ENCODE measurements around the gene ATP2A2.

ATP2A2 gene

DNA sequence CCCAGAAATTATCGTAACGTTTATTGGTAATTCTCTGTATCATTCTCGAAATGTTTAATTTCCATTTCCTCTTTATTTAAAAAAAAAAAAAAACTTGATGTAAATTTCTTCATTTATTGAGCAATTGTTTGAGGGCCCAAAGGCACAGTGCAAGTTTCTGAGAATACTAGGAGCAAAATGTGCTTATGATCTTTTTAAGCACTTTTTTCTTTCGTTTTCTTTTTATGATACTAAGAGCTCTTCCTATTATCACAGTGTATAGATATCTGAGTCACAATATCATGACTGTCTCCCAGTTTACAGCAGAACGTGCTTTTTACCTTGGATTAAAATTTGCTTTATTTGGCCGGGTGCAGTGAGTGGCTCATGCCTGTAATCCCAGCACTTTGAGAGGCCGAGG lies 5.6 kb downstream of the ATP2A2 start:
- FAIRE-seq = no peak
- no peak for TF ChIP-seq TAF1 (IDR thresholded peaks at IDR 0.05; ENCODE audit: low read depth, low read length)
- TF ChIP-seq SPI1 (IDR thresholded peaks at IDR 0.05; ENCODE audit: low read depth, low read length) = no peak
- no peak for TF ChIP-seq POU2F2 (IDR thresholded peaks at IDR 0.05; ENCODE audit: low read depth, low read length)
- TF ChIP-seq POLR2AphosphoS5 (IDR thresholded peaks at IDR 0.05; ENCODE audit: low read depth, low read length) = no peak
- TF ChIP-seq POLR2A (IDR thresholded peaks at IDR 0.05; ENCODE audit: low read depth, low read length) = no peak
- no peak for TF ChIP-seq PAX5 (IDR thresholded peaks at IDR 0.05; ENCODE audit: insufficient read depth, low read length, severe bottlenecking)

DNA sequence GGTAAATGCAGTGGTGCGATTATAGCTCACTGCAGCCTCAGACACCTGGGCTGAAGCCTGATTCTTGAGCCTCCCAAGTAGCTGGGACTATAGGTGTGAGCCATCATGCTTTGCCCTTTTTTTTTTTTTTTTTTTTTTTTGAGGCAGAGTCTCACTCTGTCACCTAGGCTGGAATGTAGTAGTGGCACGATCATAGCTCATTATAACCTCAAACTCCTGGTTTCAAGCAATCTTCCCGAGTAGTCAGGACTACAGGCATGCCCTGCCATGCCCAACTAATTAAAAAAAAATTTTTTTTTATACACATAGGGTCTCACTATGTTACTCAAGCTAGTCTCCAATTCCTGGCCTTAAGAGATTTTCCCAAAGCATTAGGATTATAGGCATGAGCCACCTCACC lies 6.9 kb downstream of the ATP2A2 start:
- DNase-seq (ENCODE audit: insufficient read length, low spot score) = no peak
- no peak for FAIRE-seq
- TF ChIP-seq TAF1 (IDR thresholded peaks at IDR 0.05; ENCODE audit: low read depth, low read length) = no peak

More for the DNA sequence above, 5.6 kb downstream of the ATP2A2 start:
- no peak for DNase-seq (ENCODE audit: insufficient read length, low spot score)

DNA sequence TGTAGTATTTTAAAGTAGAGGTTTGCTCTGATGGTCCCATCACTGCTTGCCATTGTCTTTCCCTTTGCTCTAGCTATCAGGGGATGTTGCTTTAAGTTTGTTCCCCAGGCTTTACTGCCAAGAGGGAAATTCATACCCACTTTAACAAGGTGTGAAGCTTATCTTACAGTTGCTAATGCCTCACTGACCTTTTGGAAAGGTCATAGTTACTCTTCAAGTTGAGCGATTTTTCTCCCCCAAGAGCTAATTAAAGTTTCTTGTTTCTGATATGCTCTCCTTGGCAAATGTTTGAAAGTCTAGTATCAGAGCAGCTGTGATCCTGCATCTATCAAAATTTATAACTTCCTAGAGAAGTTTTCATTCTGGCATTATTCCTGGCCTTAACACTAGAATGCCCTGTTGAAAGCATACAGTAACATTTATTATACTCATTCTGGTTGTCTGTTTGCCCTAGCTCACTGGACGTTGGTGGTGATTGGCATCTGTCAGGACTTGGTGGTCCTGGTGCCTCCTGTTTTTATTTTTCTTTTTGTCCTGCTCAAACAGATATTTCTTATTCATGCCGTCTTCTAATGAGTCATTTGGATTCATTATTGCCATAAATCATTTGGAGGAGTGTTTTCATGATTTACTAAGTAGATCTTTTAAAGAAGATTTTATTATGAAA lies 8.1 kb downstream of the ATP2A2 start:
- no peak for FAIRE-seq

DNA sequence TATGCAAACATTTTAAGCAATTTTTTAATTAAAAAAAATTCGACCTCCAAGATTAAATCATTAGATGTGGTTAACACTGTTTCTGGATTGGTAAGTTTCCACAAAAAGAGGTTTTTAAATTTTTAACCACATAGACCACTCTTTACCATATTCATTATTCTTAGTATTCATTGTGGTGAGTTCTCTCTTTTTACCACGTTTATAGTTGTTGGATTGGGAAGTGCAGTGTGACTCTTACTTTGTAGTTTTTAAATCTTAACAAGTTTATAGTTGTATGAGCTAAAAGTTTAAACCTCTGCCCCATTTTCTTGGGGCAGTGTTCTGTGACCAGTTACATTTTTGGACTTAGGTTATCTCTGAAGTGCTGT lies 8.6 kb downstream of the ATP2A2 start:
- TF ChIP-seq POLR2AphosphoS5 (IDR thresholded peaks at IDR 0.05; ENCODE audit: low read depth, low read length) = no peak
- no peak for TF ChIP-seq PAX5 (IDR thresholded peaks at IDR 0.05; ENCODE audit: insufficient read depth, low read length, severe bottlenecking)
- TF ChIP-seq TAF1 (IDR thresholded peaks at IDR 0.05; ENCODE audit: low read depth, low read length) = no peak
- no peak for TF ChIP-seq POU2F2 (IDR thresholded peaks at IDR 0.05; ENCODE audit: low read depth, low read length)
- no peak for TF ChIP-seq SPI1 (IDR thresholded peaks at IDR 0.05; ENCODE audit: low read depth, low read length)
- no peak for TF ChIP-seq POLR2A (IDR thresholded peaks at IDR 0.05; ENCODE audit: low read depth, low read length)
- FAIRE-seq = no peak
- no peak for DNase-seq (ENCODE audit: insufficient read length, low spot score)

More for the DNA sequence above, 8.1 kb downstream of the ATP2A2 start:
- TF ChIP-seq TAF1 (IDR thresholded peaks at IDR 0.05; ENCODE audit: low read depth, low read length) (no peak), POLR2A (IDR thresholded peaks at IDR 0.05; ENCODE audit: low read depth, low read length) (no peak), SPI1 (IDR thresholded peaks at IDR 0.05; ENCODE audit: low read depth, low read length) (no peak), PAX5 (IDR thresholded peaks at IDR 0.05; ENCODE audit: insufficient read depth, low read length, severe bottlenecking) (no peak), POLR2AphosphoS5 (IDR thresholded peaks at IDR 0.05; ENCODE audit: low read depth, low read length) (no peak), POU2F2 (IDR thresholded peaks at IDR 0.05; ENCODE audit: low read depth, low read length) (no peak)
- no peak for DNase-seq (ENCODE audit: insufficient read length, low spot score)

DNA sequence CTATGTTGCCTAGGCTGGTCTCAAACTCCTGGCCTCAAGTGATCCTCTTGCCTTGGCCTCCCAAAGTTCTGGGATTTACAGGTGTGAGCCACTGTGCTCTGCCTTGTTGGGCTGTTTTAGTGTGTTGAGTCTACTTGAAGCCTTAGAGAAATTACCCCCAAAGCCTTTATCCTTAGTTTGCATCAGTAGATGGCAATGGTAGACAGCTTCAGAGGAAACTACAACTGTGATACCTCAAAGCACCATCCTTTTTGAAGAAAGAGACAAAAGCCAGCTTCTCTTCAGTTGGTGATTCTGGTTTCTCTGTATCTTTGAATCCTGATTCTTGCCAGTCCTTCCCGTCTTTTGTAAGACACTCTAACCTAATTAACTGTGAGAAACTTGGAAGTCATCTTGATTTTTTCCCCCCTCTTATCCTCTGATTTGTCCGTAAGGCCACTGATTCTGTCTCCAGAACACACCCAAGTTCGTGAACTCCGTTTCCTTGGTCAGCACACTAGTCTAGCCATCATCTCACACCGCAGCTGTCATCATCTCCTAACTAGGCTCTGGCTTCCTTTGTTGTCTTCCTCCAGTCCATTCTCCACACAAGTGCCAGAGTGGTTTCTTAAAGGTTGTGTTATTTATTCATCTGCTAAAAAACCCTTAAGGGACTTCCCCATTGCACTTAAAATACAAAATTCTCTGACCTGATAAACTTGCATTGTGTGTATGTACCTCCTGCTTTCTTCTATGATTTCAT lies 20.2 kb downstream of the ATP2A2 start:
- no peak for TF ChIP-seq POLR2AphosphoS5 (IDR thresholded peaks at IDR 0.05; ENCODE audit: low read depth, low read length)
- no peak for TF ChIP-seq POLR2A (IDR thresholded peaks at IDR 0.05; ENCODE audit: low read depth, low read length)
- no peak for TF ChIP-seq PAX5 (IDR thresholded peaks at IDR 0.05; ENCODE audit: insufficient read depth, low read length, severe bottlenecking)
- no peak for TF ChIP-seq POU2F2 (IDR thresholded peaks at IDR 0.05; ENCODE audit: low read depth, low read length)
- no peak for FAIRE-seq
- no peak for DNase-seq (ENCODE audit: insufficient read length, low spot score)

DNA sequence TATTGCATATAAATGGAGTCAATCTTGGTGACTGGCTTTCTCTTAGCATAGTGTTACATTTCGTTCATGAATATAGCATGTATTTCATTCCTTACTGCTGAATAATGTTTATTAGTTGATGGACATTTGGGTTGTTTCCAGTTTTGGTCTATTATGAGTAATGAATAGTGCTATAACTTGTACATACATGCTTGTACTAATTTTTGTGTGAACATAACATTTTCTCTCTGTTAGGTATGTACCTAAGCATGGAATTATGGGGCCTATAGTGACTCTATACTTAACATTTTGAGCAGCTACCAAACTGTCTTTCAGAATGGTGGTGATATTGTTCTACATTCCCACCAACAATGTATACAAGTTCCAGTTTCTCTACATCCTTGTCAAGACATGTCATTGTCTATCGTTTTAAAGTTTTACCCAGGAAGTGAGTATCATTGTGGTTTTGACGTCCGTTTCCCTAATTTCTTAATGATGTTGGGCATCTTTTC lies 23.1 kb downstream of the ATP2A2 start:
- FAIRE-seq (no peak), DNase-seq (ENCODE audit: insufficient read length, low spot score) (no peak)
- TF ChIP-seq SPI1 (IDR thresholded peaks at IDR 0.05; ENCODE audit: low read depth, low read length) (0 out of 2 replicates have a peak, but pooled peaks have one; percentile 10), TAF1 (IDR thresholded peaks at IDR 0.05; ENCODE audit: low read depth, low read length) (no peak)

DNA sequence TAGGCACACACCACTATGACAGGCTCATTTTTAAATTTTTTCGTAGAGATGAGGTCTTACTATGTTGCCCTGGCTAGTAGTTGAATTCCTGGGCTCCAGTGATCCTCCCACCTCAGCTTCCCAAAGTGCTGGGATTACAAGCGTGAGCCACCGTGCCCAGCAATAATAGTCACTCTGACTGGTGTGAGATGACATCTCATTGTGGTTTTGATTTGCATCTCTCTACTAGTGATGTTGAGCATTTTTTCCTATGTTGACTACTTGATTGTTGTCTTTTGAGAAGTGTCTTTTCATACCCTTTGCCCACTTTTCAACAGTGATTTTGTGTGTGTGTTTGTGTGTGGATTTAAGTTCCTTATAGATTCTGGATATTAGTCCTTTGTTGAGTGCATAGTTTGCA lies 26.3 kb downstream of the ATP2A2 start:
- FAIRE-seq (peak; percentile 69), DNase-seq (ENCODE audit: insufficient read length, low spot score) (no peak)
- TF ChIP-seq POU2F2 (IDR thresholded peaks at IDR 0.05; ENCODE audit: low read depth, low read length) = peak; percentile 36; the same call in 1 of the 2 replicates
- no peak for TF ChIP-seq POLR2AphosphoS5 (IDR thresholded peaks at IDR 0.05; ENCODE audit: low read depth, low read length)

DNA sequence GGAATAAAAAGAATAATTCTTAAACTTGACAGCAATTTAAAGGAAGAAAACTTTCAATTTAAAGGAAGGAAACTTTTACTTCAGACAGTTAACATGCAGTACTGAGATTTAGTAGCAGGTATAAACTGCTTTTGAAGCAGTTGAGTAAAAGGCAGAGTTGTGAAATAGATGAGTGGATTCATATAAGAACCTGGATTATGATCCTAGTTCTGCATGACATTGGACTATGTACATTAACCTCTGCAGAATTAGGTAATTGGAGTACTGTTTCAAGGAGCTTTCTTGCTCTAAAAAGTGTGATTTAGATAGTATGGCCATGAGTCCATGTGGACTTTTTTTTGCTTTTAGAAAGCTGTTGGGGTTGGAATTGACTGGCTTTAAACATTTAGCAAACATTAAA lies 29.7 kb downstream of the ATP2A2 start:
- FAIRE-seq = no peak
- no peak for TF ChIP-seq POLR2AphosphoS5 (IDR thresholded peaks at IDR 0.05; ENCODE audit: low read depth, low read length)
- TF ChIP-seq SPI1 (IDR thresholded peaks at IDR 0.05; ENCODE audit: low read depth, low read length) = no peak
- no peak for TF ChIP-seq POU2F2 (IDR thresholded peaks at IDR 0.05; ENCODE audit: low read depth, low read length)
- TF ChIP-seq POLR2A (IDR thresholded peaks at IDR 0.05; ENCODE audit: low read depth, low read length) = no peak
- TF ChIP-seq PAX5 (IDR thresholded peaks at IDR 0.05; ENCODE audit: insufficient read depth, low read length, severe bottlenecking) = no peak
- no peak for TF ChIP-seq TAF1 (IDR thresholded peaks at IDR 0.05; ENCODE audit: low read depth, low read length)
- no peak for DNase-seq (ENCODE audit: insufficient read length, low spot score)

DNA sequence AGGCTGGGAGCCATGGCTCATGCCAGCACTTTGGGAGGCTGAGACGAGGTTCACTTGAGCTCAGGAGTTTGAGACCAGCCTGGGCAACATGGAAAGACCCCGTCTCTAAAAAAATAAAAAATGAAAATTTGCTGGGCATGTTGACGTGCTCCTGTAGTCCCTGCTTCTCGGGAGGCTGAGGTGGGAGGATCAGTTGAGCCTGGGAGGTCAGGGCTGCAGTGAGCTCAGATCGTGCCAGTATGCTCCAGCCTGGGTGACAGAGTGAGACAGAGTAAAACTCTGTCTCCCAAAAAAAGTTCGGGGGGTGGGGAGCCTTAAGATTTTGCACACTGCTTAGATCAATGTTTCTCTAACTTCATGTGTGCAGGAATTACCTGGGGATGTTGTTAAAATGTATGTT lies 30.9 kb downstream of the ATP2A2 start:
- TF ChIP-seq TAF1 (IDR thresholded peaks at IDR 0.05; ENCODE audit: low read depth, low read length) (no peak), POLR2A (IDR thresholded peaks at IDR 0.05; ENCODE audit: low read depth, low read length) (no peak), PAX5 (IDR thresholded peaks at IDR 0.05; ENCODE audit: insufficient read depth, low read length, severe bottlenecking) (no peak), POLR2AphosphoS5 (IDR thresholded peaks at IDR 0.05; ENCODE audit: low read depth, low read length) (no peak), POU2F2 (IDR thresholded peaks at IDR 0.05; ENCODE audit: low read depth, low read length) (no peak), SPI1 (IDR thresholded peaks at IDR 0.05; ENCODE audit: low read depth, low read length) (no peak)

More for the DNA sequence above, 30.9 kb downstream of the ATP2A2 start:
- FAIRE-seq (no peak), DNase-seq (ENCODE audit: insufficient read length, low spot score) (no peak)

All from GM12891 (cell line).